Activated CD8-positive, alpha-beta T cell treated with anti-CD3 and anti-CD28 coated beads for 36 hours (primary cell): Measurements from ENCODE around the gene IMPDH1. TPM values are rescaled to one million over a fixed set of nuclear protein-coding genes. Genes with fewer than 3 reads are reported as not detected.

Source experiments
- ATAC-seq: fragments of 200-7000 bp; cut with Tn5 transposase; one replicate; pipeline ENCODE4 v1.10.0; 2021; ENCODE audit warnings: mild to moderate bottlenecking, moderate library complexity
- CTCF ChIA-PET: fragments of 350-600 bp; sonication (Branson Sonifier 250); formaldehyde crosslinking; loops from one replicate; lab custom pipeline; 2021; ENCODE audit warnings: antibody characterized with exemption; lab: Charles Lee
- POLR2A ChIA-PET: fragments of 350-600 bp; sonication (Branson Sonifier 250); formaldehyde crosslinking; loops from one replicate; lab custom pipeline; 2021; ENCODE audit warnings: antibody characterized with exemption; lab: Charles Lee
- DNase-seq: peaks from one replicate; pipeline ENCODE4 v3.0.0-alpha.2; 2020
- H3K27ac Mint-ChIP-seq: one replicate; pipeline ENCODE4 v1.8.0; 2021; ENCODE audit warnings: mild to moderate bottlenecking, mixed read lengths
- H3K27me3 Mint-ChIP-seq: one replicate; pipeline ENCODE4 v1.8.0; 2021; ENCODE audit warnings: mixed read lengths
- H3K36me3 Mint-ChIP-seq: one replicate; pipeline ENCODE4 v1.8.0; 2021; ENCODE audit warnings: low read depth, mixed read lengths
- H3K4me1 Mint-ChIP-seq: one replicate; pipeline ENCODE4 v1.8.0; 2021; ENCODE audit warnings: low read depth, mixed read lengths
- H3K4me3 Mint-ChIP-seq: one replicate; pipeline ENCODE4 v1.8.0; 2021; ENCODE audit warnings: mild to moderate bottlenecking, moderate library complexity, mixed read lengths
- H3K9me3 Mint-ChIP-seq: one replicate; pipeline ENCODE4 v1.8.0; 2021; ENCODE audit warnings: mixed read lengths
- CTCF ChIP-seq: fragments of 200-600 bp; IDR thresholded peaks from one replicate; pipeline ENCODE4 v1.8.0; 2022; ENCODE audit warnings: antibody characterized with exemption, mild to moderate bottlenecking
- intact Hi-C: fragments of 100-400 bp; cut with micrococcal nuclease; formaldehyde crosslinking; loops from one replicate; pipeline ENCODE4 v1.10.0; 2022
- total RNA-seq, 2 experiments: library from RNA; stranded (reverse); gene quantifications; one replicate each; pipeline ENCODE4 v1.2.3, GENCODE V29; 2021

The IMPDH1 gene
- total RNA-seq, 2 experiments from 2014 or later: 60.5 to 68.1 TPM

GRCh38 chr7:128398016-128398840, 11.6 kb downstream of the IMPDH1 start:
- Mint-ChIP-seq H3K9me3 (no peaks in the 10 kb centered on the region), H3K27me3 (no peaks in the 10 kb centered on the region)

GRCh38 chr7:128396357-128396756, 13.4 kb downstream of the IMPDH1 start:
- Mint-ChIP-seq H3K4me1 (no peaks in the 10 kb centered on the region), H3K4me3 (no peak overlapping the region), H3K27ac (no peak overlapping the region), H3K27me3 (no peaks in the 10 kb centered on the region), H3K36me3 (peaks cover 27% of the 10 kb centered on the region), H3K9me3 (no peaks in the 10 kb centered on the region)
- POLR2A ChIA-PET: interaction anchor here (0.8 to 1.7 kb wide), 2 partner anchors 10 to 23 kb away, joined by 3 to 7 read pairs; no protein-coding TSS in a partner anchor
- CTCF ChIA-PET: interaction anchor here (1.0 to 12.1 kb wide), 4 partner anchors 21 to 64 kb away, joined by 3 to 155 read pairs (median 16); no protein-coding TSS in a partner anchor
- no peak for TF ChIP-seq CTCF
- intact Hi-C loops: no loop called here
- ATAC-seq (no peak), DNase-seq (no peak)

More at GRCh38 chr7:128398016-128398840, 11.6 kb downstream of the IMPDH1 start:
- Mint-ChIP-seq H3K4me3 (no peak overlapping the region), H3K4me1 (no peaks in the 10 kb centered on the region), H3K27ac (no peak overlapping the region), H3K36me3 (peaks cover 28% of the 10 kb centered on the region)
- ChIA-PET POLR2A (interaction anchor here (0.7 to 1.2 kb wide), 2 partner anchors 10 to 175 kb away, joined by 3 read pairs; no protein-coding TSS in a partner anchor), CTCF (interaction anchor here (0.8 to 12.1 kb wide), 23 partner anchors 9 to 77 kb away, joined by 3 to 155 read pairs (median 6); partner anchors contain the start of gene RBM28)
- peak; percentile 72 for ATAC-seq
- intact Hi-C loops: no loop called here
- DNase-seq: peak; percentile 58
- TF ChIP-seq CTCF: peak; percentile 96

- Mint-ChIP-seq H3K4me1 (no peaks in the 10 kb centered on the region), H3K27ac (no peak overlapping the region), H3K36me3 (peaks cover 22% of the 10 kb centered on the region), H3K9me3 (no peaks in the 10 kb centered on the region), H3K4me3 (no peak overlapping the region), H3K27me3 (no peaks in the 10 kb centered on the region)
- no peak for TF ChIP-seq CTCF
- POLR2A ChIA-PET: interaction anchor here (1.7 kb wide), 1 partner anchor 11 kb away, joined by 7 read pairs; no protein-coding TSS in a partner anchor
- intact Hi-C loops: no loop called here
- CTCF ChIA-PET: interaction anchor here (1.0 to 12.1 kb wide), 2 partner anchors 30 to 49 kb away, joined by 3 to 155 read pairs; no protein-coding TSS in a partner anchor
- ATAC-seq (no peak), DNase-seq (no peak)
Observed at GRCh38 chr7:128395748-128396147, 14.0 kb downstream of the IMPDH1 start.

- Mint-ChIP-seq H3K27ac (no peak overlapping the region), H3K4me3 (no peak overlapping the region), H3K4me1 (no peaks in the 10 kb centered on the region), H3K36me3 (peaks cover 21% of the 10 kb centered on the region), H3K9me3 (no peaks in the 10 kb centered on the region), H3K27me3 (no peaks in the 10 kb centered on the region)
- intact Hi-C loops: no loop called here
- CTCF ChIA-PET: interaction anchor here (9.4 to 12.1 kb wide), 2 partner anchors 31 to 49 kb away, joined by 155 to 264 read pairs; partner anchors contain the start of gene RBM28
- DNase-seq (no peak), ATAC-seq (no peak)
- POLR2A ChIA-PET: no interaction called here
- no peak for TF ChIP-seq CTCF
Observed at GRCh38 chr7:128394904-128395496, 14.8 kb downstream of the IMPDH1 start.
